T-helper 22 cell (primary cell): ENCODE data around the gene ZNF614.
A peak's percentile ranks its signal among the peaks of the same experiment; 100 is the strongest.
"Not testable (repeated sequence)": the region's sequence is repeated elsewhere in the genome, so short reads cannot be mapped to it uniquely, and the experiment has no call there.

Experiments
- DNase-seq: peaks from one replicate; pipeline ENCODE4 v3.0.0-alpha.2; 2020; ENCODE audit warnings: low read depth

ZNF614 gene

GRCh38 chr19:52028027-52028779 is at the start of gene ZNF614:
ZNF614 (minus strand) TSS chr19:52028379; CDS start chr19:52025745, 2,634 bp downstream.
- peak; percentile 56 for DNase-seq

- DNase-seq = no peak
These were observed 42.3 kb upstream of the ZNF614 start for GRCh38 chr19:52070496-52070895.

DNA sequence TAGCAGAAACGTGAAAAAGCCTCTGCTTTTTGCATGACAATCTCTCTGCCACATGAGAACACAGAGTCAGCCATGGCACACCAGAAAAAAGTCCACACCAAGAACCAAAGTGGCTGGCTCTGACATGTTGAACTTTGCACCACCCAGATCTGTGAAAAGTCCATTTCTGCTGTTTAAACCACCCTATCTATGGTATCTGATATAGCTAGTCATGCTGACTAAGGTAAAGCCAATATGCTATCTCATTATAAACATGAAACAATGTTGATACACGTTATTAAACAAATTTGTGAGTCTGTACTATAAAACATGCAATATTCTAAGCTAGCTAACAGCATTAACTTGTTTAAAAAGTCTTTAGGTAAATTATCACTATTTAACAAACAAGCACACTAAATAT is 41.5 kb upstream of the ZNF614 start:
- DNase-seq = no peak

DNA sequence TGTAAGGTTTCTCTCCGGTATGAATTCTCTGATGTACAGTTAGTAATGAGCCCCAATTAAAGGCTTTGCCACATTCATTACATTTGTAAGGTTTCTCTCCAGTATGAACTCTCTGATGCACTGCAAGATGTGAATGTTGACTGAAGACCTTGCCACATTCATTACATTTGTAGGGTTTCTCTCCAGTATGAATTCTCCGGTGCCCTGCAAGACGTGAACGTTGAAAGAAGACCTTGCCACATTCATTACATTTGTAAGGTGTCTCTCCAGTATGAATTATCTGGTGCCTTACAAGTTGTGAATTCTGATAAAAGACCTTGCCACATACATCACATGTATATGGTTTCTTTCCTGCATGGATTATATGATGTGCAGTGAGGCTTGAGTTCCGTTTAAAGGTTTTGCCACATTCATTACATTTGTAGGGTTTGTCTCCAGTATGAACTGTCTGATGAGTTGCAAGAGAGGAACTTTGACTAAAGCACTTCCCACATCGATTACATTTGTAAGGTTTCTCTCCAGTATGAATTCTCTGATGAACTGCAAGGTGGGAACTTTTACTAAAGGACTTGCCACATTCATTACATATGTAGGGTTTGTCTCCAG is 38.2 kb upstream of the ZNF614 start:
- no peak for DNase-seq

- no peak for DNase-seq
These were observed 37.2 kb upstream of the ZNF614 start for GRCh38 chr19:52065399-52065798.

GRCh38 chr19:52056480-52056879 is 28.3 kb upstream of the ZNF614 start:
- DNase-seq = not testable (repeated sequence)

DNA sequence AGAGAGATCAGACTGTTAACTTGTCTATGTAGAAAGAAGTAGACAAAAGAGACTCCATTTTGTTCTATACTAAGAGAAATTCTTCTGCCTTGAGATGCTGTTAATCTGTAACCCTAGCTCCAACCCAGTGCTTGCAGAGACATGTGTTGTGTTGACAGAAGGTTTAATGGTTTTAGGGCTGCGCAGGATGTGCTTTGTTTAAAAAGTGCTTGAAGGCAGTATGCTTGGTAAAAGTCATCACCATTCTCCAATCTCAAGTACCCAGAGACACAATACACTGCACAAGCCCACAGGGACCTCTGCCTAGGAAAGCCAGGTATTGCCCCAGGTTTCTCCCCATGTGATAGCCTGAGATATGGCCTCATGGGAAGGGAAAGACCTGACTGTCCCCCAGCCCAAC is 23.6 kb upstream of the ZNF614 start:
- not testable (repeated sequence) for DNase-seq

GRCh38 chr19:52048555-52049501 is 20.6 kb upstream of the ZNF614 start, which contains the start of gene ZNF432:
ZNF432 (minus strand) TSS chr19:52048838; CDS start chr19:52046868, 1,970 bp downstream.
- DNase-seq = peak; percentile 61

- DNase-seq = no peak
These were observed 11.0 kb upstream of the ZNF614 start for GRCh38 chr19:52039169-52039568.

DNA sequence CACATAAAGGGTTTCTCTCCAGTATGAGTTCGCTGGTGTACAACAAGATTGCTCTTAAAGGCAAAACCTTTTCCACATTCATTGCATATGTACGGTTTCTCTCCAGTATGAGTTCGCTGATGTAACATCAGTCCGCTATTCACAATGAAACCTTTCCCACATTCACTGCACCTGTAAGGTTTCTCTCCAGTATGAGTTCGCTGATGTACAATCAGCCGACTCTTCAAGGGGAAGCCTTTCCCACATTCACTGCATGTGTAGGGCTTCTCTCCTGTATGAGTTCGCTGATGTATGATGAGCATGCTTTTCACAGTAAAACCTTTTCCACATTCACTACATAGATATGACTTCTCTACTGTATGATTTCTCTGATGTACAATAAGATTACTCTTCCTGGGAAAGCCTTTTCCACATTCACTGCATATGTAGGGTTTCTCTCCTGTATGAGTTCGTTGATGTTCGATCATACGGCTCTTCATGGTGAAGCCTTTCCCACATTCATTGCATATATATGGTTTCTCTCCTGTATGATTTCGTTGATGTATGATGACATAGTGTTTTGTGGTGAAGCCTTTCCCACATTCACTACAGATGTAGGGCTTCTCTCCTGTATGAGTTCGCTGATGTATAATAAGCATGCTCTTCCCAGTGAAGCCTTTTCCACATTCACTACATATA is 6.0 kb upstream of the ZNF614 start:
- no peak for DNase-seq

DNA sequence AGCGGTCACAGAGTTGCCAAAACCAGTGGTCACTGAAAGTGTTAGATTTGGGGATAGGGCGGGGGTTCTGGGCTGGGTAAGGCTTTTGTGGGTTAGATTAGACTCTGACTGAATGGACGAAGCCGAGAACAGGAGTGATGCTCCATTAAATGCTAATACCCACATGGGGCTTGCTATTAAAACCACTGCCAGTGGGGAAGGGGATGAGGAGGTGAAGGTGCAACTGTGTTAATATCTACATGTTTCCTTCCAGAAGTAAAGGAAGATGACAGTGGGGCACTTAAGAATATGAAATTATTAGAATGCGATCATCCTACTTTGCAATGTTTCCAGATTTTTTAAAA is 573 bp upstream of the ZNF614 start:
- DNase-seq = no peak

DNA sequence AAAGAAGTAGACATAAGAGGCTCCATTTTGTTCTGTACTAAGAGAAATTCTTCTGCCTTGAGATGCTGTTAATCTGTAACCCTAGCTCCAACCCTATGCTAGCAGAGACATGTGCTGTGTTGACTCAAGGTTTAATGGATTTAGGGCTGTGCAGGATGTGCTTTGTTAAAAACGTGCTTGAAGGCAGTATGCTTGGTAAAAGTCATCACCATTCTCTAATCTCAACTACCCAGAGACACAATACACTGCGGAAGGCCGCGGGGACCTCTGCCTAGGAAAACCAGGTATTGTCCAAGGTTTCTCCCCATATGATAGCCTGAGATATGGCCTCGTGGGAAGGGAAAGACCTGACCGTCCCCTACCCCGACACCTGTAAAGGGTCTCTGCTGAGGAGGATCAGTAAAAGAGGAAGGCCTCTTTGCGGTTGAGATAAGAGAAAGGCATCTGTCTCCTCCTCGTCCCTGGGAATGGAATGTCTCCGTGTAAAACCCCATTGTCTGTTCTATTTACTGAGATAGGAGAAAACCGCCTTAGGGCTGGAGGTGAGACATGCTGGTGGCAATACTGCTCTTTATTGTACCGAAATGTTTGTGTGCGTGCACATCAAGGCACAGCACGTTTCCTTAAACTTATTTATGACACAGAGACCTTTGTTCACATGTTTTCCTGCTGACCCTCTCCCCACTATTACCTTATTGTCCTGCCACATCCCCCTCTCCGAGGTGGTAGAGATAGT is 1.8 kb downstream of the ZNF614 start:
- not testable (repeated sequence) for DNase-seq

DNA sequence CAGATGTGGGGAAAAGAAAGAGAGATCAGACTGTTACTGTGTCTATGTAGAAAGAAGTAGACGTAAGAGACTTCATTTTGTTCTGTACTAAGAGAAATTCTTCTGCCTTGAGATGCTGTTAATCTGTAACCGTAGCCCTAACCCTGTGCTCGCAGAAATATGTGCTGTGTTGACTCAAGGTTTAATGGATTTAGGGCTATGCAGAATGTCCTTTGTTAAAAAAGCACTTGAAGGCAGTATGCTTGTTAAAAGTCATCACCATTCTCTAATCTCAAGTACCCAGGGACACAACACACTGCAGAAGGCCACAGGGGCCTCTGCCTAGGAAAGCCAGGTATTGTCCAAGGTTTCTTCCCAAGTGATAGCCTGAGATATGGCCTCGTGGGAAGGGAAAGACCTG is 3.7 kb downstream of the ZNF614 start:
- not testable (repeated sequence) for DNase-seq

GRCh38 chr19:52022193-52022592 is 6.0 kb downstream of the ZNF614 start:
- no peak for DNase-seq

DNA sequence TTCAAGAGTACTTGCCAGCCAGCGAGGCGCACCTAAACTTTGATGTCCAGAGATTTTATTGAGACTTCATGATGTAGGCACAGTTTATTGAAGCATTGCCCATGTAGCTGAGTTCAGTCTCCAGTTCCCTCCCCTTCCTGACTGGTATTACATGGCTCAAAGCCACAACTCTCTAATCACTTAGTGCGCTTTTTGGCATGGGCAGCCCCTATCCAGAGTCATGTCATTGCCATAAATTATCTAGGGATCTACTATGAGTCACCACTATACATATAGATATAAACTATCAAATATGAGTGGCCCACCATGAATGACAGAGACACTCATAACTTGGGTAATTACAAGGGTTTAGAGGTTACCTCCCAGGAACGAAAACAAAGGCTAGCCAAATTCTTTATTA is 7.7 kb downstream of the ZNF614 start:
- DNase-seq = no peak

GRCh38 chr19:52010674-52011073 is 17.5 kb downstream of the ZNF614 start:
- no peak for DNase-seq

- peak; percentile 64 for DNase-seq
These were observed 20.2 kb downstream of the ZNF614 start, which contains the start of gene ZNF615 for GRCh38 chr19:52007806-52008557. ZNF615 (minus strand) TSS chr19:52008211; CDS start chr19:52003711, 4,500 bp downstream.

DNA sequence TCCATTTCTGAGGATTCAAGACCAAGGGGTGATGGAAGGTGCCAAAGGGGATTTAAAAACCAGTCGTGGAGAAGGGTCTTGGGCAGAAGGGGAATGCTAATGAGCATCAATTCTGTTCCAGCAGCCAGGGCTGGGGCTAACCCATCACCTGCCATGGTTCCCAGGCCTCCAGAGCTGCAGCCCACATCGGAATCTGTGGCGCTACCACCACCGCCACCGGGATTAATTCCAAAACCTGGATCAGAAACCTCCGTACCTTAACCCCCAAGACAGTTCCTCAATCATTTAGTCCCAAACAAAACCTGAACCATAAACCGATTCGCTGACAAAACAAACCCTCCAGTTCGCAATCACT is 20.8 kb downstream of the ZNF614 start:
- no peak for DNase-seq

- no peak for DNase-seq
These were observed 34.0 kb downstream of the ZNF614 start for GRCh38 chr19:51994048-51994644.

DNA sequence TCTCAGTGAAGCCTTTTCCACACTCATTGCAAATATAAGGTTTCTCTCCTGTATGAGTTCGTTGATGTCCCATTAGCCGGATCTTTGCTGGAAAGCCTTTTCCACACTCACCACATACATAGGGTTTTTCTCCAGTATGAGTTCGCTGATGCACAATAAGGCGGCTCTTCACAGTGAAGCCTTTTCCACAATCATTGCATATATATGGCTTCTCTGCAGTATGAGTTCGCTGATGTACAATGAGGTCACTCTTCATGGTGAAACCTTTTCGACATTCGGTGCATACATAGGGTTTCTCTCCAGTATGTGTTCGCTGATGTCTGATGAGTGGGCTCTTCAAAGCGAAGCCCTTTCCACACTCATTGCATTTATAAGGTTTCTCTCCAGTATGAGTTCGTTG is 34.8 kb downstream of the ZNF614 start:
- DNase-seq = no peak
